Measurements from ENCODE around the gene KRTAP1-1.
"Not testable (repeated sequence)": the region's sequence is repeated elsewhere in the genome, so short reads cannot be mapped to it uniquely, and the experiment has no call there.

DNA sequence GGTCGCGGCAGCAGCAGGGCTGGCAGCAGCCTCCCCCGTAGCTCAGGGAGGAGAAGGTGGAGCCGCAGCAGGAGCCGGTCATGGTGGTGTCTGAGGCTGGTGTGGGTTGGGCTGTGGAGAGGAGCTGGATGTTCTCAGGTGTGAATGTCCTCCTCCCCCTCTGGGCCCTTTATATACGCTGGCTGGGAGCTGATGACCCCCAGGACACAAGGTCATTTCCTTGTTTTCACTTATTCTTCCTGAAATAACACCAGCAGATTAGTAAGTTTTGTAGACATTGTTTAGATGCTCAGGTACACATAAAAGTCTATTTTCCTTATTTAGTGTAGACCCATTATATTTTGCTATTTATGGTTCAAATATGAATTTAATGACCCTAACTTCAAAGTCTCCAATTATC lies 13.9 kb upstream of the KRTAP1-1 start, which contains the start of gene KRTAP2-2:
- not testable (repeated sequence) for TF ChIP-seq POLR2AphosphoS5 (IDR thresholded peaks at IDR 0.05; ENCODE audit: low read depth, low read length); SIN3A (IDR thresholded peaks at IDR 0.05; ENCODE audit: borderline replicate concordance, insufficient read depth, low read length); TAF1 (IDR thresholded peaks at IDR 0.05; ENCODE audit: borderline replicate concordance, insufficient read depth, low read length)
- TF ChIP-seq, protein P1, sequence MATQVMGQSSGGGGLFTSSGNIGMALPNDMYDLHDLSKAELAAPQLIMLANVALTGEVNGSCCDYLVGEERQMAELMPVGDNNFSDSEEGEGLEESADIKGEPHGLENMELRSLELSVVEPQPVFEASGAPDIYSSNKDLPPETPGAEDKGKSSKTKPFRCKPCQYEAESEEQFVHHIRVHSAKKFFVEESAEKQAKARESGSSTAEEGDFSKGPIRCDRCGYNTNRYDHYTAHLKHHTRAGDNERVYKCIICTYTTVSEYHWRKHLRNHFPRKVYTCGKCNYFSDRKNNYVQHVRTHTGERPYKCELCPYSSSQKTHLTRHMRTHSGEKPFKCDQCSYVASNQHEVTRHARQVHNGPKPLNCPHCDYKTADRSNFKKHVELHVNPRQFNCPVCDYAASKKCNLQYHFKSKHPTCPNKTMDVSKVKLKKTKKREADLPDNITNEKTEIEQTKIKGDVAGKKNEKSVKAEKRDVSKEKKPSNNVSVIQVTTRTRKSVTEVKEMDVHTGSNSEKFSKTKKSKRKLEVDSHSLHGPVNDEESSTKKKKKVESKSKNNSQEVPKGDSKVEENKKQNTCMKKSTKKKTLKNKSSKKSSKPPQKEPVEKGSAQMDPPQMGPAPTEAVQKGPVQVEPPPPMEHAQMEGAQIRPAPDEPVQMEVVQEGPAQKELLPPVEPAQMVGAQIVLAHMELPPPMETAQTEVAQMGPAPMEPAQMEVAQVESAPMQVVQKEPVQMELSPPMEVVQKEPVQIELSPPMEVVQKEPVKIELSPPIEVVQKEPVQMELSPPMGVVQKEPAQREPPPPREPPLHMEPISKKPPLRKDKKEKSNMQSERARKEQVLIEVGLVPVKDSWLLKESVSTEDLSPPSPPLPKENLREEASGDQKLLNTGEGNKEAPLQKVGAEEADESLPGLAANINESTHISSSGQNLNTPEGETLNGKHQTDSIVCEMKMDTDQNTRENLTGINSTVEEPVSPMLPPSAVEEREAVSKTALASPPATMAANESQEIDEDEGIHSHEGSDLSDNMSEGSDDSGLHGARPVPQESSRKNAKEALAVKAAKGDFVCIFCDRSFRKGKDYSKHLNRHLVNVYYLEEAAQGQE (IDR thresholded peaks at IDR 0.05; ENCODE audit: insufficient read depth in 1 of 2, low read depth in 2 of 2, low read length in 2 of 2) = not testable (repeated sequence)

Measured in PFSK-1 (cell line).